CD4-positive, alpha-beta T cell (primary cell): ENCODE measurements around the gene RNU2-1. TPM values are rescaled to one million over a fixed set of nuclear protein-coding genes. Genes with fewer than 3 reads are reported as not detected.

Experiments used
- ATAC-seq: fragments of 200-7000 bp; cut with Tn5 transposase; one replicate; pipeline ENCODE4 v1.10.0; 2022; ENCODE audit warnings: mild to moderate bottlenecking; ENCODE audit not compliant: poor library complexity
- CTCF ChIA-PET: fragments of 350-600 bp; sonication (Branson Sonifier 250); formaldehyde crosslinking; loops from one replicate; lab custom pipeline; 2021; ENCODE audit warnings: antibody characterized with exemption, inconsistent platforms; lab: Charles Lee
- POLR2A ChIA-PET: fragments of 350-600 bp; sonication (Branson Sonifier 250); formaldehyde crosslinking; loops from one replicate; lab custom pipeline; 2021; ENCODE audit warnings: antibody characterized with exemption, inconsistent platforms; lab: Charles Lee
- DNase-seq, 14 experiments: peaks; one replicate each; pipeline ENCODE4 v3.0.0-alpha.2; 2013 to 2020; ENCODE audit warnings: mixed read lengths in 2 of 14
- H3K27ac ChIP-seq, 2 donors: one replicate each; pipeline versions ENCODE4 v1.5.1 to v1.7.0; 2013; ENCODE audit warnings: low read length in 2 of 2, low read depth in 1 of 2, mild to moderate bottlenecking in 1 of 2
- H3K27me3 ChIP-seq, 2 experiments: 1 replicate in 1 of 2; 2 replicates in 1 of 2; pipeline versions ENCODE4 v1.6.1 to v1.7.0; 2013; ENCODE audit warnings: low read length in 2 of 2, control low read depth in 1 of 2, mild to moderate bottlenecking in 1 of 2, moderate library complexity in 1 of 2; ENCODE audit not compliant: insufficient read depth in 2 of 2, control insufficient read depth in 1 of 2
- H3K36me3 ChIP-seq: one replicate; pipeline ENCODE4 v1.6.1; 2013; ENCODE audit warnings: low read length, control low read depth; ENCODE audit not compliant: insufficient read depth
- H3K4me1 ChIP-seq: one replicate; pipeline ENCODE4 v1.6.1; 2013; ENCODE audit warnings: low read length, control low read depth; ENCODE audit not compliant: insufficient read depth
- H3K4me3 ChIP-seq: one replicate; pipeline ENCODE4 v1.5.1; 2013; ENCODE audit warnings: mild to moderate bottlenecking, low read length, moderate library complexity
- H3K9me3 ChIP-seq, 2 experiments: 1 replicate in 1 of 2; 2 replicates in 1 of 2; pipeline versions ENCODE4 v1.6.1 to v1.7.0; 2013; ENCODE audit warnings: low read length in 2 of 2, mild to moderate bottlenecking in 2 of 2, control low read depth in 1 of 2, moderate library complexity in 1 of 2; ENCODE audit not compliant: control insufficient read depth in 1 of 2, insufficient read depth in 1 of 2
- H3K27ac Mint-ChIP-seq: one replicate; pipeline ENCODE4 v1.8.0; 2020; ENCODE audit warnings: mixed read lengths
- H3K27me3 Mint-ChIP-seq: one replicate; pipeline ENCODE4 v1.8.0; 2021; ENCODE audit warnings: mixed read lengths
- H3K36me3 Mint-ChIP-seq: one replicate; pipeline ENCODE4 v1.8.0; 2021; ENCODE audit warnings: low read depth, mixed read lengths
- H3K4me1 Mint-ChIP-seq: one replicate; pipeline ENCODE4 v1.8.0; 2021; ENCODE audit warnings: low read depth, mixed read lengths
- H3K4me3 Mint-ChIP-seq: one replicate; pipeline ENCODE4 v1.8.0; 2020; ENCODE audit warnings: mild to moderate bottlenecking, mixed read lengths
- H3K9me3 Mint-ChIP-seq: one replicate; pipeline ENCODE4 v1.8.0; 2020; ENCODE audit warnings: mixed read lengths
- intact Hi-C, 2 experiments: fragments of 100-400 bp; cut with DNase I in 1 of 2; cut with micrococcal nuclease in 1 of 2; formaldehyde crosslinking; loops; one replicate each; pipeline versions ENCODE4 v1.15.1 to v1.9.0; 2023 to 2025; cut with DNase I, micrococcal nuclease
- total RNA-seq, 174 experiments: library from RNA in 2 of 174; stranded (reverse) in 2 of 174; gene quantifications; one replicate each; pipeline ENCODE4 v1.2.3 and lab custom pipeline; 2021 to 2026
- TF ChIP-seq, protein P1 (sequence below): fragments of 200-600 bp; IDR thresholded peaks from one replicate; pipeline ENCODE4 v1.8.0; 2022; ENCODE audit warnings: antibody characterized with exemption, mild to moderate bottlenecking

The RNU2-1 gene
- total RNA-seq, 2 experiments from 2014 or later: 5,534 to 5,951 TPM

DNA sequence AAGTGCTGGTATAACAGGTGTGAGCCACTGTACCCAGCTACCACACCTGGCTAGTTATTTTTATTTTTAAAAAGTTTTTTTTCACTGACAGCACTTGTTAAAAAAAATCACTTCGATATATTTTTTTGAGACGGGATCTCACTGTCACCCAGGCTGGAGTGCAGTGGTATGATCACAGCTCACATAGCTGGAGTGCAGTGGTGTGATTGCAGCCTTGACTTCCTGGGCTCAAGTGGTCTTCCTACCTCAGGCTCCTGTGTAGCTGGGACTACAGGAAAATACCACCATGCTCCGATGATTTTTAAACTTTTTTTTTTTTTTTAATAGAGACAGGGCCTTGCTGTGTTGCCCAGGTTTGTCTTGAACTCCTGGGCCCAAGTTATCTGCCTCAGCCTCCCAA is 49.9 kb downstream of the RNU2-1 start:
- Histone ChIP-seq H3K9me3 (no peaks in the 10 kb centered on the region), H3K36me3 (peaks cover 52% of the 10 kb centered on the region), H3K27me3 (no peaks in the 10 kb centered on the region), H3K4me1 (no peaks in the 10 kb centered on the region), H3K4me3 (no peak overlapping the region), H3K27ac (no peak overlapping the region)
- Mint-ChIP-seq H3K27ac (no peak overlapping the region), H3K27me3 (no peaks in the 10 kb centered on the region), H3K4me3 (no peak overlapping the region), H3K36me3 (peaks cover 70% of the 10 kb centered on the region), H3K9me3 (no peaks in the 10 kb centered on the region), H3K4me1 (no peaks in the 10 kb centered on the region)
- intact Hi-C loops: no loop called here
- CTCF ChIA-PET: interaction anchor here (0.7 kb wide), 1 partner anchor 146 kb away, joined by 3 read pairs; no protein-coding TSS in a partner anchor
- POLR2A ChIA-PET: interaction anchor here (1.4 kb wide), 1 partner anchor 12 kb away, joined by 3 read pairs; the partner anchor contains the start of gene NBR1
- no peak for ATAC-seq
- DNase-seq: no peak
- TF ChIP-seq, protein P1, sequence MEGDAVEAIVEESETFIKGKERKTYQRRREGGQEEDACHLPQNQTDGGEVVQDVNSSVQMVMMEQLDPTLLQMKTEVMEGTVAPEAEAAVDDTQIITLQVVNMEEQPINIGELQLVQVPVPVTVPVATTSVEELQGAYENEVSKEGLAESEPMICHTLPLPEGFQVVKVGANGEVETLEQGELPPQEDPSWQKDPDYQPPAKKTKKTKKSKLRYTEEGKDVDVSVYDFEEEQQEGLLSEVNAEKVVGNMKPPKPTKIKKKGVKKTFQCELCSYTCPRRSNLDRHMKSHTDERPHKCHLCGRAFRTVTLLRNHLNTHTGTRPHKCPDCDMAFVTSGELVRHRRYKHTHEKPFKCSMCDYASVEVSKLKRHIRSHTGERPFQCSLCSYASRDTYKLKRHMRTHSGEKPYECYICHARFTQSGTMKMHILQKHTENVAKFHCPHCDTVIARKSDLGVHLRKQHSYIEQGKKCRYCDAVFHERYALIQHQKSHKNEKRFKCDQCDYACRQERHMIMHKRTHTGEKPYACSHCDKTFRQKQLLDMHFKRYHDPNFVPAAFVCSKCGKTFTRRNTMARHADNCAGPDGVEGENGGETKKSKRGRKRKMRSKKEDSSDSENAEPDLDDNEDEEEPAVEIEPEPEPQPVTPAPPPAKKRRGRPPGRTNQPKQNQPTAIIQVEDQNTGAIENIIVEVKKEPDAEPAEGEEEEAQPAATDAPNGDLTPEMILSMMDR: no peak

Other genes starting within 250 kb of the RNU2-1 start
- 1,000 to 10,000 TPM; 1,923 to 1,951 TPM for gene RPL27, start 235.6 kb downstream of the RNU2-1 start, total RNA-seq
- gene IFI35, start 227.2 kb downstream of the RNU2-1 start, total RNA-seq: 10 to 100 TPM; 23.0 to 24.7 TPM
- gene VAT1, start 211.6 kb downstream of the RNU2-1 start, total RNA-seq: 10 to 100 TPM; 27.5 to 27.6 TPM
- gene RND2, start 208.7 kb downstream of the RNU2-1 start, total RNA-seq: under 1 TPM; 0.27 to 0.28 TPM
- 1 to 10 TPM; 1.2 to 1.3 TPM for gene BRCA1, start 108.6 kb downstream of the RNU2-1 start, total RNA-seq
- 10 to 100 TPM; 23.7 TPM for gene NBR1, start 62.8 kb downstream of the RNU2-1 start, total RNA-seq
- gene TMEM106A, start 22.1 kb downstream of the RNU2-1 start, total RNA-seq: 1 to 10 TPM; 6.3 to 6.4 TPM
- gene CCDC200, start 5.4 kb downstream of the RNU2-1 start, total RNA-seq: 1 to 10 TPM in 1 of 2 experiments, under 1 TPM in 1; 0.47 to 1.0 TPM
- 1 to 10 TPM; 2.4 to 2.9 TPM for gene ARL4D, start 165.0 kb upstream of the RNU2-1 start, total RNA-seq
- gene DHX8, start 250.0 kb upstream of the RNU2-1 start, total RNA-seq: 100 to 1,000 TPM in 1 of 2 experiments, 10 to 100 TPM in 1; 88.8 to 106 TPM